G401.6 (cell line): ENCODE measurements around the gene OR10H4.
"Not testable (repeated sequence)": the region's sequence is repeated elsewhere in the genome, so short reads cannot be mapped to it uniquely, and the experiment has no call there.

Experiments
- FAIRE-seq: peaks from 2 replicates; lab custom pipeline; 2012; peaks lifted over from hg19 to GRCh38; lab: Jason Lieb, UNC

The OR10H4 gene

GRCh38 chr19:15948223-15949058 is at the start of gene OR10H4:
Gene OR10H4, plus strand, starts transcription at chr19:15949008. Its CDS starts 0 bp downstream, at chr19:15949008.
- no peak for FAIRE-seq

GRCh38 chr19:15899561-15899960 is 49.2 kb upstream of the OR10H4 start:
- not testable (repeated sequence) for FAIRE-seq

GRCh38 chr19:15900032-15900431 is 48.8 kb upstream of the OR10H4 start:
- not testable (repeated sequence) for FAIRE-seq

GRCh38 chr19:15900504-15900903 is 48.3 kb upstream of the OR10H4 start:
- FAIRE-seq = no peak

- FAIRE-seq = no peak
Observed at GRCh38 chr19:15902254-15902653, 46.6 kb upstream of the OR10H4 start.

- not testable (repeated sequence) for FAIRE-seq
Observed at GRCh38 chr19:15902898-15903297, 45.9 kb upstream of the OR10H4 start.

- FAIRE-seq = no peak
Observed at GRCh38 chr19:15905026-15905425, 43.8 kb upstream of the OR10H4 start.

GRCh38 chr19:15911599-15912235 is 37.1 kb upstream of the OR10H4 start:
- FAIRE-seq = no peak

- FAIRE-seq = no peak
Observed at GRCh38 chr19:15913384-15913783, 35.4 kb upstream of the OR10H4 start.

- FAIRE-seq = no peak
Observed at GRCh38 chr19:15913830-15914229, 35.0 kb upstream of the OR10H4 start.

- no peak for FAIRE-seq
Observed at GRCh38 chr19:15915109-15915508, 33.7 kb upstream of the OR10H4 start.

- no peak for FAIRE-seq
Observed at GRCh38 chr19:15919243-15919642, 29.6 kb upstream of the OR10H4 start.

- no peak for FAIRE-seq
Observed at GRCh38 chr19:15922021-15922420, 26.8 kb upstream of the OR10H4 start.

GRCh38 chr19:15923702-15924101 is 25.1 kb upstream of the OR10H4 start:
- FAIRE-seq = no peak

- FAIRE-seq = no peak
Observed at GRCh38 chr19:15926484-15926883, 22.3 kb upstream of the OR10H4 start.

GRCh38 chr19:15928321-15928720 is 20.5 kb upstream of the OR10H4 start:
- FAIRE-seq = no peak

GRCh38 chr19:15933761-15934331 is 15.0 kb upstream of the OR10H4 start:
- FAIRE-seq = not testable (repeated sequence)

GRCh38 chr19:15934332-15935078 is 14.3 kb upstream of the OR10H4 start, which contains the start of gene CYP4F11:
Gene CYP4F11, minus strand, starts transcription at chr19:15934529. Its CDS starts 121 bp downstream, at chr19:15934408.
- no peak for FAIRE-seq

- FAIRE-seq = no peak
Observed at GRCh38 chr19:15935167-15935702, 13.6 kb upstream of the OR10H4 start.

- no peak for FAIRE-seq
Observed at GRCh38 chr19:15936173-15936572, 12.6 kb upstream of the OR10H4 start.

- no peak for FAIRE-seq
Observed at GRCh38 chr19:15936950-15937349, 11.9 kb upstream of the OR10H4 start.

GRCh38 chr19:15937771-15938170 is 11.0 kb upstream of the OR10H4 start:
- FAIRE-seq = no peak
